CD4-positive, alpha-beta T cell (primary cell): Measurements from ENCODE around the gene DNMT3A. TPM values are rescaled to one million over a fixed set of nuclear protein-coding genes. Genes with fewer than 3 reads are reported as not detected.

Experiments
- ATAC-seq: fragments of 200-7000 bp; cut with Tn5 transposase; one replicate; pipeline ENCODE4 v1.10.0; 2022; ENCODE audit warnings: mild to moderate bottlenecking; ENCODE audit not compliant: poor library complexity
- CTCF ChIA-PET: fragments of 350-600 bp; sonication (Branson Sonifier 250); formaldehyde crosslinking; loops from one replicate; lab custom pipeline; 2021; ENCODE audit warnings: antibody characterized with exemption, inconsistent platforms; lab: Charles Lee
- POLR2A ChIA-PET: fragments of 350-600 bp; sonication (Branson Sonifier 250); formaldehyde crosslinking; loops from one replicate; lab custom pipeline; 2021; ENCODE audit warnings: antibody characterized with exemption, inconsistent platforms; lab: Charles Lee
- DNase-seq, 14 experiments: peaks; one replicate each; pipeline ENCODE4 v3.0.0-alpha.2; 2013 to 2020; ENCODE audit warnings: mixed read lengths in 2 of 14
- H3K27ac ChIP-seq, 2 donors: one replicate each; pipeline versions ENCODE4 v1.5.1 to v1.7.0; 2013; ENCODE audit warnings: low read length in 2 of 2, low read depth in 1 of 2, mild to moderate bottlenecking in 1 of 2
- H3K27me3 ChIP-seq, 2 experiments: 1 replicate in 1 of 2; 2 replicates in 1 of 2; pipeline versions ENCODE4 v1.6.1 to v1.7.0; 2013; ENCODE audit warnings: low read length in 2 of 2, control low read depth in 1 of 2, mild to moderate bottlenecking in 1 of 2, moderate library complexity in 1 of 2; ENCODE audit not compliant: insufficient read depth in 2 of 2, control insufficient read depth in 1 of 2
- H3K36me3 ChIP-seq: one replicate; pipeline ENCODE4 v1.6.1; 2013; ENCODE audit warnings: low read length, control low read depth; ENCODE audit not compliant: insufficient read depth
- H3K4me1 ChIP-seq: one replicate; pipeline ENCODE4 v1.6.1; 2013; ENCODE audit warnings: low read length, control low read depth; ENCODE audit not compliant: insufficient read depth
- H3K4me3 ChIP-seq: one replicate; pipeline ENCODE4 v1.5.1; 2013; ENCODE audit warnings: mild to moderate bottlenecking, low read length, moderate library complexity
- H3K9me3 ChIP-seq, 2 experiments: 1 replicate in 1 of 2; 2 replicates in 1 of 2; pipeline versions ENCODE4 v1.6.1 to v1.7.0; 2013; ENCODE audit warnings: low read length in 2 of 2, mild to moderate bottlenecking in 2 of 2, control low read depth in 1 of 2, moderate library complexity in 1 of 2; ENCODE audit not compliant: control insufficient read depth in 1 of 2, insufficient read depth in 1 of 2
- H3K27ac Mint-ChIP-seq: one replicate; pipeline ENCODE4 v1.8.0; 2020; ENCODE audit warnings: mixed read lengths
- H3K27me3 Mint-ChIP-seq: one replicate; pipeline ENCODE4 v1.8.0; 2021; ENCODE audit warnings: mixed read lengths
- H3K36me3 Mint-ChIP-seq: one replicate; pipeline ENCODE4 v1.8.0; 2021; ENCODE audit warnings: low read depth, mixed read lengths
- H3K4me1 Mint-ChIP-seq: one replicate; pipeline ENCODE4 v1.8.0; 2021; ENCODE audit warnings: low read depth, mixed read lengths
- H3K4me3 Mint-ChIP-seq: one replicate; pipeline ENCODE4 v1.8.0; 2020; ENCODE audit warnings: mild to moderate bottlenecking, mixed read lengths
- H3K9me3 Mint-ChIP-seq: one replicate; pipeline ENCODE4 v1.8.0; 2020; ENCODE audit warnings: mixed read lengths
- CTCF ChIP-seq: fragments of 200-600 bp; IDR thresholded peaks from one replicate; pipeline ENCODE4 v1.8.0; 2022; ENCODE audit warnings: antibody characterized with exemption, mild to moderate bottlenecking
- intact Hi-C, 2 experiments: fragments of 100-400 bp; cut with DNase I in 1 of 2; cut with micrococcal nuclease in 1 of 2; formaldehyde crosslinking; loops; one replicate each; pipeline versions ENCODE4 v1.15.1 to v1.9.0; 2023 to 2025; cut with DNase I, micrococcal nuclease
- total RNA-seq, 174 experiments: library from RNA in 2 of 174; stranded (reverse) in 2 of 174; gene quantifications; one replicate each; pipeline ENCODE4 v1.2.3 and lab custom pipeline; 2021 to 2026

The DNMT3A gene
- total RNA-seq, 2 experiments from 2014 or later = 57.1 to 62.1 TPM

GRCh38 chr2:25262288-25262687, 79.4 kb downstream of the DNMT3A start:
- Histone ChIP-seq H3K27ac (no peak overlapping the region), H3K4me3 (no peak overlapping the region), H3K4me1 (peaks cover 30% of the 10 kb centered on the region), H3K36me3 (peaks cover 29% of the 10 kb centered on the region), H3K9me3 (no peaks in the 10 kb centered on the region), H3K27me3 (no peaks in the 10 kb centered on the region)
- no peak for ATAC-seq
- H3K27me3 Mint-ChIP-seq = no peaks in the 10 kb centered on the region
- H3K9me3 Mint-ChIP-seq = no peaks in the 10 kb centered on the region
- POLR2A ChIA-PET = interaction anchor here (0.7 to 2.5 kb wide), 2 partner anchors 11 to 590 kb away, joined by 4 to 10 read pairs; no protein-coding TSS in a partner anchor
- CTCF ChIA-PET = interaction anchor here (1.3 kb wide), 1 partner anchor 11 kb away, joined by 6 read pairs; no protein-coding TSS in a partner anchor
- no peak overlapping the region for H3K4me3 Mint-ChIP-seq
- intact Hi-C loops = no loop called here
- no peak for TF ChIP-seq CTCF
- peaks cover 61% of the 10 kb centered on the region for H3K36me3 Mint-ChIP-seq
- peak overlapping the region; percentile 70 for H3K27ac Mint-ChIP-seq
- H3K4me1 Mint-ChIP-seq = peaks cover 30% of the 10 kb centered on the region
- DNase-seq = no peak

GRCh38 chr2:25259737-25260124, 82.0 kb downstream of the DNMT3A start:
- intact Hi-C loops = loop anchor here in 1 of 2 experiments (10.0 kb wide), 1 partner anchor 55 kb away; no protein-coding TSS in a partner anchor
- no peaks in the 10 kb centered on the region for H3K9me3 Mint-ChIP-seq
- no peak for ATAC-seq
- Histone ChIP-seq H3K27me3 (no peaks in the 10 kb centered on the region), H3K36me3 (peaks cover 45% of the 10 kb centered on the region), H3K4me3 (no peak overlapping the region), H3K9me3 (no peaks in the 10 kb centered on the region), H3K27ac (no peak overlapping the region), H3K4me1 (peaks cover 6% of the 10 kb centered on the region)
- H3K4me1 Mint-ChIP-seq = peaks cover 16% of the 10 kb centered on the region
- ChIA-PET POLR2A (interaction anchor here (1.3 to 1.9 kb wide), 2 partner anchors 14 to 34 kb away, joined by 4 to 6 read pairs; no protein-coding TSS in a partner anchor), CTCF (no interaction called here)
- H3K4me3 Mint-ChIP-seq = no peak overlapping the region
- no peak for TF ChIP-seq CTCF
- peaks cover 65% of the 10 kb centered on the region for H3K36me3 Mint-ChIP-seq
- no peaks in the 10 kb centered on the region for H3K27me3 Mint-ChIP-seq
- H3K27ac Mint-ChIP-seq = peak overlapping the region; percentile 44
- DNase-seq = no peak

GRCh38 chr2:25258847-25259736, 82.6 kb downstream of the DNMT3A start:
- no peaks in the 10 kb centered on the region for H3K27me3 Mint-ChIP-seq
- Histone ChIP-seq H3K36me3 (peaks cover 43% of the 10 kb centered on the region), H3K27me3 (no peaks in the 10 kb centered on the region), H3K9me3 (no peaks in the 10 kb centered on the region), H3K27ac (peak overlapping the region in 1 of 2 donors; percentile 23), H3K4me3 (no peak overlapping the region), H3K4me1 (peaks cover 6% of the 10 kb centered on the region)
- ChIA-PET CTCF (no interaction called here), POLR2A (interaction anchor here (1.3 to 1.9 kb wide), 2 partner anchors 14 to 35 kb away, joined by 4 to 6 read pairs; no protein-coding TSS in a partner anchor)
- peaks cover 23% of the 10 kb centered on the region for H3K4me1 Mint-ChIP-seq
- no peak for ATAC-seq
- H3K9me3 Mint-ChIP-seq = no peaks in the 10 kb centered on the region
- no peak overlapping the region for H3K27ac Mint-ChIP-seq
- H3K4me3 Mint-ChIP-seq = no peak overlapping the region
- DNase-seq = no peak
- intact Hi-C loops = loop anchor here in 1 of 2 experiments (10.0 kb wide), 1 partner anchor 56 kb away; no protein-coding TSS in a partner anchor
- no peak for TF ChIP-seq CTCF
- H3K36me3 Mint-ChIP-seq = peaks cover 69% of the 10 kb centered on the region
